A673 (cell line): ENCODE data around the gene TXNRD1.

Experiments used
- EZH2 ChIP-seq: fragments of 200-600 bp; sonication (generic); IDR thresholded peaks from 2 replicates; pipeline ENCODE4 v1.6.1; 2017; ENCODE audit warnings: borderline replicate concordance, low read depth, mild to moderate bottlenecking, mixed read lengths, antibody characterized with exemption, low read length; ENCODE audit not compliant: poor library complexity, severe bottlenecking
- TF ChIP-seq, protein P1 (sequence below): fragments of 300-800, 200-600 bp; sonication (generic); conservative IDR thresholded peaks from 2 replicates; pipeline ENCODE4 v1.5.1; 2017; ENCODE audit warnings: low read depth, mild to moderate bottlenecking, antibody characterized with exemption, low read length, moderate library complexity, mixed read lengths

DNA sequence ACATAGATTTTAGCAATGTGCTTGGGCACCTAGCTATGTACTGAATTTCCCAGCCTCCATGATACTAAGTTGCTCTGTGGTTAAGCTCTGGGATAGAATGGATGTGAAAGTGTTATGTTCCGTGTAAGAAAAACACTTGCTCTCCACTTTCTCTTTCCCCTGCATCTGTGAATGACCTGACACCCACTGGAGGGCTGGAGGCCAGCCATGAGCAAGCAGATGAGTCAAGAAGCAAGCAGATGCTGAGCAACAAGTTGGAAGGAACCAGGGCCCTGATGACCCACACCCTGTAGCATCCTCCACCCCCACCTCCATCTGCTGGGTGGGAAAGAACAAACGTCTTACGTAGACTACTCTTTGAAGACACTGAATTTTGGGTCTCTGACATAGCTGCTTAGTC, 144.6 kb downstream of the TXNRD1 start:
- TF ChIP-seq, protein P1, sequence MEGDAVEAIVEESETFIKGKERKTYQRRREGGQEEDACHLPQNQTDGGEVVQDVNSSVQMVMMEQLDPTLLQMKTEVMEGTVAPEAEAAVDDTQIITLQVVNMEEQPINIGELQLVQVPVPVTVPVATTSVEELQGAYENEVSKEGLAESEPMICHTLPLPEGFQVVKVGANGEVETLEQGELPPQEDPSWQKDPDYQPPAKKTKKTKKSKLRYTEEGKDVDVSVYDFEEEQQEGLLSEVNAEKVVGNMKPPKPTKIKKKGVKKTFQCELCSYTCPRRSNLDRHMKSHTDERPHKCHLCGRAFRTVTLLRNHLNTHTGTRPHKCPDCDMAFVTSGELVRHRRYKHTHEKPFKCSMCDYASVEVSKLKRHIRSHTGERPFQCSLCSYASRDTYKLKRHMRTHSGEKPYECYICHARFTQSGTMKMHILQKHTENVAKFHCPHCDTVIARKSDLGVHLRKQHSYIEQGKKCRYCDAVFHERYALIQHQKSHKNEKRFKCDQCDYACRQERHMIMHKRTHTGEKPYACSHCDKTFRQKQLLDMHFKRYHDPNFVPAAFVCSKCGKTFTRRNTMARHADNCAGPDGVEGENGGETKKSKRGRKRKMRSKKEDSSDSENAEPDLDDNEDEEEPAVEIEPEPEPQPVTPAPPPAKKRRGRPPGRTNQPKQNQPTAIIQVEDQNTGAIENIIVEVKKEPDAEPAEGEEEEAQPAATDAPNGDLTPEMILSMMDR = no peak
- no peak for TF ChIP-seq EZH2
